Testis (tissue), 3 donors: Measurements from ENCODE around the gene THAP4. TPM values are rescaled to one million over a fixed set of nuclear protein-coding genes. Genes with fewer than 3 reads are reported as not detected.

Experiments
- DNase-seq: peaks from one replicate; pipeline ENCODE4 v3.0.0-alpha.2; 2019
- H3K27ac ChIP-seq, 2 donors: fragments of 200-600 bp; sonication (generic); one replicate each; pipeline ENCODE4 v1.5.1; 2019
- H3K27me3 ChIP-seq: fragments of 200-600 bp; sonication (generic); one replicate; pipeline ENCODE4 v1.5.1; 2019
- H3K36me3 ChIP-seq: fragments of 200-600 bp; sonication (generic); one replicate; pipeline ENCODE4 v1.5.1; 2017; ENCODE audit warnings: low read depth; ENCODE audit errors: missing control alignments
- H3K4me1 ChIP-seq: fragments of 200-600 bp; sonication (generic); one replicate; pipeline ENCODE4 v1.5.1; 2019
- H3K4me3 ChIP-seq, 2 donors: fragments of 200-600 bp; sonication (generic); one replicate each; pipeline ENCODE4 v1.5.1; 2017 to 2019
- H3K9me3 ChIP-seq: fragments of 200-600 bp; sonication (generic); one replicate; pipeline ENCODE4 v1.5.1; 2017
- POLR2A ChIP-seq: fragments of 450-650 bp; IDR thresholded peaks from one replicate; pipeline ENCODE4 v1.6.1; 2017; ENCODE audit warnings: antibody characterized with exemption, mild to moderate bottlenecking, moderate library complexity
- WGBS, 2 donors: methylation state at CpG; one replicate each; pipeline ENCODE4 v1.1.5; 2018; 5-methylcytosine and 5-hydroxymethylcytosine counted together
- intact Hi-C: fragments of 100-400 bp; cut with DNase I; formaldehyde crosslinking; loops from one replicate; pipeline ENCODE4 v1.15.1; 2023; ENCODE audit warnings: low total_unique reads
- polyA plus RNA-seq: library from polyadenylated mRNA; stranded (reverse); fragments of 350-450 nt; fragmentation: Illumina TruSeq; extraction: RNeasy Lipid Tissue Mini Kit (QIAGEN cat#74804); gene quantifications from one replicate; pipeline ENCODE4 v1.2.3, GENCODE V29; 2014; ENCODE audit warnings: low read depth, low replicate concordance; ENCODE audit not compliant: insufficient read depth
- total RNA-seq, 2 donors: library from RNA; depleted of rRNA; stranded (reverse); fragments of >200 nt; gene quantifications; one replicate each; pipeline ENCODE4 v1.2.3, GENCODE V29; 2016
- TF ChIP-seq, protein P1 (sequence below), 3 experiments: fragments of 450-650 bp in 2 of 3; fragments of 200-600 bp in 1 of 3; sonication (generic) in 1 of 3; IDR thresholded peaks; one replicate each; pipeline ENCODE4 v1.5.1; 2016 to 2019; ENCODE audit warnings: antibody characterized with exemption in 3 of 3, mild to moderate bottlenecking in 2 of 3, moderate library complexity in 1 of 3

The THAP4 gene
- total and polyA plus RNA-seq, 3 donors from 2014 or later: 61.3 to 73.5 (median 73.5) TPM

GRCh38 chr2:241671457-241672240 lies 34.7 kb upstream of the THAP4 start:
- DNase-seq: no peak
- Histone ChIP-seq H3K36me3 (no peaks in the 10 kb centered on the region), H3K9me3 (no peaks in the 10 kb centered on the region), H3K4me3 (no peak overlapping the region), H3K4me1 (no peaks in the 10 kb centered on the region), H3K27me3 (no peaks in the 10 kb centered on the region), H3K27ac (no peak overlapping the region)
- WGBS, 2 donors: 91 to 92% methylated on average over 18 to 31 of the region's 31 CpGs
- TF ChIP-seq, protein P1, sequence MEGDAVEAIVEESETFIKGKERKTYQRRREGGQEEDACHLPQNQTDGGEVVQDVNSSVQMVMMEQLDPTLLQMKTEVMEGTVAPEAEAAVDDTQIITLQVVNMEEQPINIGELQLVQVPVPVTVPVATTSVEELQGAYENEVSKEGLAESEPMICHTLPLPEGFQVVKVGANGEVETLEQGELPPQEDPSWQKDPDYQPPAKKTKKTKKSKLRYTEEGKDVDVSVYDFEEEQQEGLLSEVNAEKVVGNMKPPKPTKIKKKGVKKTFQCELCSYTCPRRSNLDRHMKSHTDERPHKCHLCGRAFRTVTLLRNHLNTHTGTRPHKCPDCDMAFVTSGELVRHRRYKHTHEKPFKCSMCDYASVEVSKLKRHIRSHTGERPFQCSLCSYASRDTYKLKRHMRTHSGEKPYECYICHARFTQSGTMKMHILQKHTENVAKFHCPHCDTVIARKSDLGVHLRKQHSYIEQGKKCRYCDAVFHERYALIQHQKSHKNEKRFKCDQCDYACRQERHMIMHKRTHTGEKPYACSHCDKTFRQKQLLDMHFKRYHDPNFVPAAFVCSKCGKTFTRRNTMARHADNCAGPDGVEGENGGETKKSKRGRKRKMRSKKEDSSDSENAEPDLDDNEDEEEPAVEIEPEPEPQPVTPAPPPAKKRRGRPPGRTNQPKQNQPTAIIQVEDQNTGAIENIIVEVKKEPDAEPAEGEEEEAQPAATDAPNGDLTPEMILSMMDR (IDR thresholded peaks at IDR 0.05): no peak
- TF ChIP-seq POLR2A: no peak
- intact Hi-C loops: no loop called here

DNA sequence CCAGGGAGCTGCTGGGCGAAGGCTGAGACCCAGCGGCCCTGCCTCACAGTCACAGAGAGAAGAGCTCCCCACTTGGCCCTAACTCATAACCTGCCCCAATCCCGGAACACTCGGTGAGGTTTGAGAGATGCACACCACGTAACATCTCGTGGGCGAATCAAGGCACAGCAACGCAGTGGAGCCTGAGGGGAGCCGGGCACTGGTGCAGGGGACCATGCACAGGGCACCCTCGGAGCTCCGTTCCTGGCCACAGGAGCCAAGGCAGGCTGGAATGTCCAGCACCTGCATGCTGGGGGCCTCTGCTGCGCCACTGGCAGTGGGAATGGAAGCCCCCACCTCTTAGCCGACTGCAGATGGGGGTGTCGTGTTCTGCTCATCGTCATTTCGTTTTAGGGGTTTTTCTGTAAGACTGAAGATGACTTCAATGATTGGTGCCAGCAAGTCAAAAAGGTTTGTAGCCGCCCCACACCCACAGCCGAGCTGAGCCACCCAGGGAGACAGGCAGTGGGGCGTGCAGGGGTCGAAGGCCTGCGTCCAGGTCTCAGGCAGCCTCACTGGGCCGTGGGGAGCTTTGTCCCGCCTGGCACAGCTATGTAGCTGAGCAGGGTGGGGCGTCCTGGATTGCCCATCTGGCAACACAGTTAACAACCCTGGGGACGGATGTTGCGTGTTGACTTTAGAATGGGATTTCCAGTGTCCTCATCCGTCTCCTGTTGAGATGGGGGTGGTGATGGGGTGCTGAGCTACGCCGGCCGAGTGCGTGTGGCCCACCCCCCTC lies 33.6 kb upstream of the THAP4 start:
- H3K36me3 ChIP-seq: no peaks in the 10 kb centered on the region
- no peaks in the 10 kb centered on the region for H3K9me3 ChIP-seq
- no peak for DNase-seq
- intact Hi-C loops: no loop called here
- TF ChIP-seq, protein P1 (IDR thresholded peaks at IDR 0.05): no peak
- no peaks in the 10 kb centered on the region for H3K27me3 ChIP-seq
- H3K4me1 ChIP-seq: no peaks in the 10 kb centered on the region
- 89 to 92% methylated on average over 14 to 31 of the region's 31 CpGs for WGBS, 2 donors
- no peak overlapping the region for H3K27ac ChIP-seq
- no peak overlapping the region for H3K4me3 ChIP-seq

GRCh38 chr2:241668839-241669238 lies 31.9 kb upstream of the THAP4 start:
- Histone ChIP-seq H3K4me1 (no peaks in the 10 kb centered on the region), H3K4me3 (no peak overlapping the region), H3K36me3 (no peaks in the 10 kb centered on the region), H3K9me3 (no peaks in the 10 kb centered on the region), H3K27ac (no peak overlapping the region), H3K27me3 (no peaks in the 10 kb centered on the region)
- no peak for TF ChIP-seq POLR2A
- TF ChIP-seq, protein P1 (IDR thresholded peaks at IDR 0.05): no peak
- 92 to 93% methylated on average over 12 of the region's 12 CpGs for WGBS, 2 donors
- intact Hi-C loops: no loop called here
- DNase-seq: no peak

GRCh38 chr2:241668354-241668753 lies 31.4 kb upstream of the THAP4 start:
- Histone ChIP-seq H3K4me3 (no peak overlapping the region), H3K9me3 (no peaks in the 10 kb centered on the region), H3K27me3 (no peaks in the 10 kb centered on the region), H3K36me3 (no peaks in the 10 kb centered on the region), H3K4me1 (no peaks in the 10 kb centered on the region), H3K27ac (no peak overlapping the region)
- no peak for TF ChIP-seq POLR2A
- TF ChIP-seq, protein P1 (IDR thresholded peaks at IDR 0.05): no peak
- intact Hi-C loops: no loop called here
- no peak for DNase-seq
- 94 to 98% methylated on average over 18 to 21 of the region's 21 CpGs for WGBS, 2 donors
